T-cell (primary cell): Measurements from ENCODE around the gene SPTBN1. TPM values are rescaled to one million over a fixed set of nuclear protein-coding genes. Genes with fewer than 3 reads are reported as not detected.

Source experiments
- ATAC-seq, 4 experiments: fragments of 200-7000 bp in 3 of 4; fragments of 150-1000 bp in 1 of 4; cut with Tn5 transposase; replicated peaks in 1 of 4; 1 replicate in 3 of 4; 2 replicates in 1 of 4; pipeline ENCODE4 v1.10.0; 2021; ENCODE audit warnings: moderate library complexity in 3 of 4, mild to moderate bottlenecking in 2 of 4, moderate number of reproducible peaks in 1 of 4
- CTCF ChIA-PET, 2 donors: fragments of 300-600 bp; sonication (Branson Sonifier 250); formaldehyde crosslinking; loops; one replicate each; lab custom pipeline; 2022; ENCODE audit warnings: antibody characterized with exemption in 2 of 2; lab: Charles Lee
- POLR2A ChIA-PET, 2 donors: fragments of 300-600 bp; sonication (Branson Sonifier 250); formaldehyde crosslinking; loops; one replicate each; lab custom pipeline; 2022; ENCODE audit warnings: antibody characterized with exemption in 2 of 2; lab: Charles Lee
- DNase-seq, 35 experiments: peaks; one replicate each; pipeline versions ENCODE4 v3.0.0 to v3.0.0-alpha.2; 2013 to 2023
- H3K27ac ChIP-seq: one replicate; pipeline ENCODE4 v1.5.1; 2013; ENCODE audit warnings: low read length
- H3K27me3 ChIP-seq, 2 experiments: replicated peaks in 1 of 2; 1 replicate in 1 of 2; 2 replicates in 1 of 2; pipeline versions ENCODE4 v1.6.1 to v1.7.0; 2013; ENCODE audit warnings: low read length in 1 of 2, mixed read lengths in 1 of 2; ENCODE audit not compliant: control insufficient read depth in 2 of 2, insufficient read depth in 2 of 2; ENCODE audit errors: extremely low read depth in 1 of 2
- H3K36me3 ChIP-seq, 2 donors: 1 replicate in 1 of 2; 2 replicates in 1 of 2; pipeline versions ENCODE4 v1.6.1 to v1.7.0; 2013; ENCODE audit warnings: low read length in 1 of 2; ENCODE audit not compliant: control insufficient read depth in 2 of 2, insufficient read depth in 1 of 2; ENCODE audit errors: extremely low read depth in 1 of 2
- H3K4me1 ChIP-seq, 2 experiments: 1 replicate in 1 of 2; 2 replicates in 1 of 2; pipeline versions ENCODE4 v1.6.1 to v1.7.0; 2013; ENCODE audit warnings: low read length in 2 of 2, mixed read lengths in 1 of 2; ENCODE audit not compliant: insufficient read depth in 2 of 2, control insufficient read depth in 1 of 2; ENCODE audit errors: extremely low read depth in 1 of 2
- H3K4me3 ChIP-seq, 2 donors: 1 replicate in 1 of 2; 2 replicates in 1 of 2; pipeline versions ENCODE4 v1.5.1 to v1.7.0; 2013; ENCODE audit warnings: mild to moderate bottlenecking in 2 of 2, low read length in 1 of 2, moderate library complexity in 1 of 2; ENCODE audit not compliant: control insufficient read depth in 1 of 2; ENCODE audit errors: extremely low read depth in 1 of 2
- H3K9me3 ChIP-seq: 2 replicates; pipeline ENCODE4 v1.7.0; 2013
- H3K27ac Mint-ChIP-seq, 2 donors: one replicate each; pipeline ENCODE4 v1.8.0; 2020 to 2021; ENCODE audit warnings: mild to moderate bottlenecking in 2 of 2, mixed read lengths in 2 of 2
- H3K27me3 Mint-ChIP-seq, 2 donors: one replicate each; pipeline ENCODE4 v1.8.0; 2021 to 2022; ENCODE audit warnings: mixed read lengths in 2 of 2
- H3K36me3 Mint-ChIP-seq: one replicate; pipeline ENCODE4 v1.8.0; 2021; ENCODE audit warnings: mixed read lengths
- H3K4me1 Mint-ChIP-seq, 3 donors: one replicate each; pipeline ENCODE4 v1.8.0; 2020 to 2022; ENCODE audit warnings: mixed read lengths in 3 of 3, mild to moderate bottlenecking in 1 of 3
- H3K4me3 Mint-ChIP-seq, 3 donors: one replicate each; pipeline ENCODE4 v1.8.0; 2020 to 2022; ENCODE audit warnings: mild to moderate bottlenecking in 3 of 3, mixed read lengths in 3 of 3, moderate library complexity in 3 of 3
- H3K9me3 Mint-ChIP-seq, 3 donors: one replicate each; pipeline ENCODE4 v1.8.0; 2020 to 2022; ENCODE audit warnings: mixed read lengths in 3 of 3
- WGBS: methylation state at CpG from one replicate; pipeline ENCODE4 v1.1.5; 2013; ENCODE audit warnings: missing lambda C conversion rate; ENCODE audit not compliant: insufficient coverage; 5-methylcytosine and 5-hydroxymethylcytosine counted together
- total RNA-seq, 35 experiments: library from RNA in 6 of 35; stranded (reverse) in 6 of 35; fragments of 120-200 nt in 1 of 35; gene quantifications; one replicate each; pipeline versions ENCODE4 v1.2.1 to v1.2.4 and lab custom pipeline; 2013 to 2026

Gene SPTBN1
- total RNA-seq, 5 donors from 2014 or later (not counting 1 experiment from before 2014, with no cell fraction given), result 129 to 222 (median 139) TPM

DNA sequence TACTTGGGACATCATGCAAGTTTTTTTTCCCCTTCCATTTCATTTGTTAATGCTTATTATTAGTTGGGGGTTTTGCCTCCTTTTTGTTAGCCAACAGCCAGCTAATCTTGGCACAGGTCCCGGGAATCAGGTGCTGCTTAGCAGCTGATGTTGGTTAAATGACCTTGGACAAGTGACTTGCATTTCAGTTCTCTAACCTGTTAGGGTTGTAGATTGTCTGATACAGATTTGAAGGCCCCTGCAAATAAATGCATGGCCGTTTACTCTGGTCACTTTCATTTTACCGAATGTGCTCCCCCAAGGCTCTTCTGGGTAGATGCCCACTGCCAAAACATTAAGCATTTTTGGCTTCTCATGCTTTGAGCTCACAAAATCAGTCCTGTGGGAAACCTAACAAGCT lies 120.9 kb downstream of the SPTBN1 start:
- Histone ChIP-seq H3K36me3 (peaks cover 0 to 4% of the 10 kb centered on the region in 2 donors), H3K9me3 (no peaks in the 10 kb centered on the region), H3K27me3 (no peaks in the 10 kb centered on the region), H3K4me1 (peaks cover 84 to 90% of the 10 kb centered on the region in 2 experiments), H3K27ac (peak overlapping the region; percentile 98), H3K4me3 (no peak overlapping the region)
- Mint-ChIP-seq H3K9me3 (no peaks in the 10 kb centered on the region), H3K4me3 (peak overlapping the region in 1 of 3 donors; percentile 75), H3K36me3 (peaks cover 24% of the 10 kb centered on the region), H3K4me1 (peaks cover 94 to 96% (median 95%) of the 10 kb centered on the region in 3 donors), H3K27ac (peak overlapping the region; percentile 92 to 95), H3K27me3 (no peaks in the 10 kb centered on the region)
- ChIA-PET CTCF (interaction anchor here (0.7 to 3.9 kb wide), 2 partner anchors 18 to 22 kb away, joined by 3 to 23 read pairs; no protein-coding TSS in a partner anchor), POLR2A (interaction anchor here (0.5 to 8.4 kb wide), 5 partner anchors 11 to 1033 kb away, joined by 3 to 90 read pairs (median 6); no protein-coding TSS in a partner anchor)
- ATAC-seq (no peak), DNase-seq (no peak)
- WGBS, result 94% methylated on average over 3 of the region's 3 CpGs

DNA sequence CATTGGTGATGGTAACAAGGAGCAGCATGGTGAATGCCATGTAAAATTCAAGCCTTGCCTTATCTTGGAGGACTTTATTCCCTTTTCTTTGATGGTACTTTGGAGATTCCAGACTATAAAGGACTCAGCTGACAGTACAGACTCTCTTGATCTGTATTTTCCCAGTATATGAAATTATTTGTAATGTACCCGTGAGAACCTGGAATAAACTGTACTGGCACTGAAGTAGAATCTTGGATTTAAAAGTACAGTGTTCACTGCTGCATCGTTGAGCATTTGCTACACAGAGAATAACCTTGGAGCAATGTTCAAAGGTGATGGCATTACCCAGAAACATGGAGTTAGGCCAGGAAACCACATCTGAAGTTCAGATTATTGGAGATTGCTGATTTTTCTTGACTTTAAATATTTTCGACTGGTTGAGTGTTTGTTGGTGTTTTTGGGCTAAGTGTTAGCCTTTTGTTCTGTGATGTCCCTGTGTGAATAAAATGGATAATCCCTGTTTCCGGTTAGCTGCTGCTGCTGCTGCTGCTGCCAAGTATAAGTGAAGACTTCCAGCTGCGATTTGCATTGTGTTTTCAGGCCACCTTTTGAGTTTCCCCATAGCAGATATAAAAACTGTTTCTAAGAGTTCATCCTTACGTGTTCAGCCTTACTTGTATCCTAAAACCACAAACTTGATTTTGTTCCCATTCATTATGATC lies 122.0 kb downstream of the SPTBN1 start:
- Histone ChIP-seq H3K27ac (peak overlapping the region; percentile 98), H3K9me3 (no peaks in the 10 kb centered on the region), H3K4me3 (no peak overlapping the region), H3K4me1 (peaks cover 84 to 92% of the 10 kb centered on the region in 2 experiments), H3K27me3 (no peaks in the 10 kb centered on the region), H3K36me3 (peaks cover 0 to 4% of the 10 kb centered on the region in 2 donors)
- WGBS, result 54% methylated on average over 5 of the region's 6 CpGs
- Mint-ChIP-seq H3K9me3 (no peaks in the 10 kb centered on the region), H3K36me3 (peaks cover 24% of the 10 kb centered on the region), H3K27ac (peak overlapping the region; percentile 92 to 95), H3K4me3 (peak overlapping the region in 2 of 3 donors; percentile 29 to 75), H3K4me1 (peaks cover 94 to 96% (median 95%) of the 10 kb centered on the region in 3 donors), H3K27me3 (no peaks in the 10 kb centered on the region)
- DNase-seq (no peak), ATAC-seq (no peak)
- POLR2A ChIA-PET, result interaction anchor here (0.6 to 0.8 kb wide), 4 partner anchors 19 to 26 kb away, joined by 3 to 4 read pairs (median 3); no protein-coding TSS in a partner anchor
- CTCF ChIA-PET, result no interaction called here

GRCh38 chr2:54578648-54579045 lies 122.5 kb downstream of the SPTBN1 start:
- POLR2A ChIA-PET, result interaction anchor here (0.7 to 0.8 kb wide), 2 partner anchors 20 to 26 kb away, joined by 3 to 4 read pairs; no protein-coding TSS in a partner anchor
- Histone ChIP-seq H3K4me3 (no peak overlapping the region), H3K27ac (peak overlapping the region; percentile 98), H3K36me3 (peaks cover 0 to 4% of the 10 kb centered on the region in 2 donors), H3K27me3 (no peaks in the 10 kb centered on the region), H3K4me1 (peaks cover 84 to 89% of the 10 kb centered on the region in 2 experiments), H3K9me3 (no peaks in the 10 kb centered on the region)
- no peak for DNase-seq
- Mint-ChIP-seq H3K27me3 (no peaks in the 10 kb centered on the region), H3K27ac (peak overlapping the region; percentile 92 to 95), H3K36me3 (peaks cover 24% of the 10 kb centered on the region), H3K4me1 (peaks cover 94 to 96% (median 95%) of the 10 kb centered on the region in 3 donors), H3K9me3 (no peaks in the 10 kb centered on the region), H3K4me3 (peak overlapping the region in 1 of 3 donors; percentile 75)
- CTCF ChIA-PET, result interaction anchor here (1.3 to 1.8 kb wide), 3 partner anchors 19 to 87 kb away, joined by 3 to 10 read pairs (median 5); no protein-coding TSS in a partner anchor
- ATAC-seq, result no peak

GRCh38 chr2:54579061-54579681 lies 123.0 kb downstream of the SPTBN1 start:
- H3K4me1 ChIP-seq, result peaks cover 84 to 85% of the 10 kb centered on the region in 2 experiments
- 62% methylated on average over 6 of the region's 8 CpGs for WGBS
- CTCF ChIA-PET, result interaction anchor here (1.3 to 1.8 kb wide), 3 partner anchors 20 to 87 kb away, joined by 3 to 10 read pairs (median 5); no protein-coding TSS in a partner anchor
- DNase-seq (no peak), ATAC-seq (no peak)
- POLR2A ChIA-PET, result interaction anchor here in 1 of 2 donors (0.8 kb wide), 1 partner anchor 20 kb away, joined by 4 read pairs; no protein-coding TSS in a partner anchor
- no peaks in the 10 kb centered on the region for H3K27me3 ChIP-seq
- H3K36me3 ChIP-seq, result peaks cover 0 to 4% of the 10 kb centered on the region in 2 donors
- H3K36me3 Mint-ChIP-seq, result peaks cover 24% of the 10 kb centered on the region
- no peaks in the 10 kb centered on the region for H3K9me3 Mint-ChIP-seq
- H3K9me3 ChIP-seq, result no peaks in the 10 kb centered on the region
- peak overlapping the region; percentile 92 to 95 for H3K27ac Mint-ChIP-seq
- H3K27ac ChIP-seq, result peak overlapping the region; percentile 98
- peaks cover 93 to 96% (median 94%) of the 10 kb centered on the region in 3 donors for H3K4me1 Mint-ChIP-seq
- peak overlapping the region; percentile 5 to 46 for H3K4me3 ChIP-seq
- peak overlapping the region; percentile 60 to 75 (median 68) for H3K4me3 Mint-ChIP-seq
- no peaks in the 10 kb centered on the region for H3K27me3 Mint-ChIP-seq

DNA sequence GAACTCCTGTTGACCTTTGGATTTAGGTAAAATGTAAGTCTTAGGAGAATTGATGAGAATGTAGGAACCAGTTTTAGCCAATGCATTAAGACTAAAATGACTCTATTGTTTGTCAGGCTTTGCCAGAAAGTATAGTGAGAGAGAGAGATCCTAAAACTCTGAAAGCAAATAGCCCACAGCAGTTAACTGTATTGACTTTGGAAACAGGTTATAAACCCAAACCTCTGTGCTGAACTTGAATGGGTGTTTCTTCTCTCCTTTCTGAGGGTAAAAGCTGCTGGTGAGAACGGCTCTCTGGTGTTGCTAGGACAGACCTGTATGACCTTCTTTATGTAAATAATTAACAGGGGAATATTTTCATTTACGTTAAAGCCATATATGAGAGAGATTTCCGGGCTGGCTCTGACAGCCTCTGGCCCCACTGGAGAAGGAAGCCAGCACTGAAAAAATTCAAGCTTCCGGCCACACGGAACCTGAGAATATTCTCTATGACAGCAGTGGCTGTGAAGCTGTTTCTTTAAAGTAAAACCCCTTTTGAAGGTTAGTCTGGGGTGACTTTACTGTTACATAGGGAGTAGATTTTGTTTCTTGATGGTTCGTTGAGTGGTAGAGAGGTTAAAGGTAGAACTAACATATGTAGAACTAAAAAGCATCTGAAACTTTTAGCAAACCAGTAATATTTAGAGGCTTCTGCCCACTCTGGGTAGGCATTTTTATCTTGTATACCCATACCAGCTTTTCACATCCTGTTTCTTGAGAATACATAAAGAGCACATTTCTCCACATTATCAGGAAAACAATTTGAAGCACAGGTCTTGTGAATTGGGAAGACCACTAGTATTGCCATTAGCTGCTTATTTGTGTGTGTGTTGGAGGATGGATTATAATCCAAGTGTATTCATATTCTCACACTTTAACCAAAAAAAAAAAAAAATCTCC lies 123.8 kb downstream of the SPTBN1 start:
- H3K27ac ChIP-seq, result peak overlapping the region; percentile 98
- Mint-ChIP-seq H3K27ac (peak overlapping the region; percentile 92 to 95), H3K4me3 (peak overlapping the region; percentile 60 to 75 (median 68)), H3K36me3 (peaks cover 24% of the 10 kb centered on the region), H3K27me3 (no peaks in the 10 kb centered on the region), H3K9me3 (no peaks in the 10 kb centered on the region), H3K4me1 (peaks cover 93 to 96% (median 94%) of the 10 kb centered on the region in 3 donors)
- no peaks in the 10 kb centered on the region for H3K27me3 ChIP-seq
- DNase-seq (peak in 27 of 35 experiments; percentile 31 to 81 (median 54)), ATAC-seq (peak; percentile 75 to 90 (median 84))
- WGBS, result 0% methylated on average over 2 of the region's 6 CpGs
- H3K4me1 ChIP-seq, result peaks cover 82 to 91% of the 10 kb centered on the region in 2 experiments
- POLR2A ChIA-PET, result interaction anchor here (0.5 to 0.9 kb wide), 5 partner anchors 9 to 42 kb away, joined by 3 to 13 read pairs (median 4); no protein-coding TSS in a partner anchor
- CTCF ChIA-PET, result interaction anchor here (0.7 to 1.8 kb wide), 8 partner anchors 16 to 86 kb away, joined by 3 to 10 read pairs (median 4); no protein-coding TSS in a partner anchor
- no peaks in the 10 kb centered on the region for H3K9me3 ChIP-seq
- H3K4me3 ChIP-seq, result peak overlapping the region; percentile 5 to 46
- peaks cover 0 to 6% of the 10 kb centered on the region in 2 donors for H3K36me3 ChIP-seq
